HG02588 (cell line): Measurements from ENCODE around the gene DYNC1I2.

Source experiments
- ATAC-seq: cut with Tn5 transposase; IDR thresholded peaks from one replicate; pipeline ENCODE4 v1.9.1; 2021; ENCODE audit warnings: mild to moderate bottlenecking, moderate library complexity; ENCODE audit not compliant: unreplicated experiment

The DYNC1I2 gene

GRCh38 chr2:171687287-171688128 is at the start of gene DYNC1I2:
Gene DYNC1I2 (plus strand): TSS chr2:171687469. CDS start chr2:171690156, 2,687 bp downstream.
- peak; percentile 87 for ATAC-seq

GRCh38 chr2:171651667-171652415 is 35.4 kb upstream of the DYNC1I2 start:
- no peak for ATAC-seq

- peak; percentile 66 for ATAC-seq
Observed at GRCh38 chr2:171652416-171652785, 34.9 kb upstream of the DYNC1I2 start.

GRCh38 chr2:171655586-171655985 is 31.7 kb upstream of the DYNC1I2 start:
- ATAC-seq, result no peak

- no peak for ATAC-seq
Observed at GRCh38 chr2:171667041-171667440, 20.2 kb upstream of the DYNC1I2 start.

GRCh38 chr2:171668183-171668582 is 19.1 kb upstream of the DYNC1I2 start:
- ATAC-seq, result no peak

GRCh38 chr2:171669121-171669520 is 18.1 kb upstream of the DYNC1I2 start:
- no peak for ATAC-seq

GRCh38 chr2:171670655-171671054 is 16.6 kb upstream of the DYNC1I2 start:
- ATAC-seq, result no peak

- no peak for ATAC-seq
Observed at GRCh38 chr2:171671867-171672266, 15.4 kb upstream of the DYNC1I2 start.

- ATAC-seq, result no peak
Observed at GRCh38 chr2:171673905-171674304, 13.4 kb upstream of the DYNC1I2 start.

GRCh38 chr2:171675810-171676345 is 11.4 kb upstream of the DYNC1I2 start:
- no peak for ATAC-seq

GRCh38 chr2:171678619-171679018 is 8.7 kb upstream of the DYNC1I2 start:
- ATAC-seq, result no peak

- no peak for ATAC-seq
Observed at GRCh38 chr2:171688129-171688465, 828 bp downstream of the DYNC1I2 start.

GRCh38 chr2:171692331-171692730 is 5.1 kb downstream of the DYNC1I2 start:
- no peak for ATAC-seq

- ATAC-seq, result no peak
Observed at GRCh38 chr2:171702781-171703556, 15.7 kb downstream of the DYNC1I2 start.

GRCh38 chr2:171703574-171704347 is 16.5 kb downstream of the DYNC1I2 start:
- no peak for ATAC-seq

- no peak for ATAC-seq
Observed at GRCh38 chr2:171706152-171706803, 19.0 kb downstream of the DYNC1I2 start.

- ATAC-seq, result no peak
Observed at GRCh38 chr2:171707752-171708151, 20.5 kb downstream of the DYNC1I2 start.

- no peak for ATAC-seq
Observed at GRCh38 chr2:171709011-171709685, 21.9 kb downstream of the DYNC1I2 start.
